Stimulated activated CD8-positive, alpha-beta memory T cell treated with anti-CD3 and anti-CD28 coated beads, Interleukin-12 subunit alpha, Interleukin-12 subunit beta, amount 100 ng/mL, for 4 hours (primary cell): ENCODE measurements around the gene KLK5.
"Not testable (repeated sequence)": the region's sequence is repeated elsewhere in the genome, so short reads cannot be mapped to it uniquely, and the experiment has no call there.

Source experiments
- DNase-seq: peaks from one replicate; pipeline ENCODE4 v3.0.0-alpha.2; 2020; ENCODE audit warnings: low read depth

The KLK5 gene

GRCh38 chr19:50921426-50922316 lies 31.2 kb downstream of the KLK5 start:
- DNase-seq: no peak

GRCh38 chr19:50916069-50916468 lies 36.8 kb downstream of the KLK5 start:
- no peak for DNase-seq

GRCh38 chr19:50912727-50913716 lies 39.8 kb downstream of the KLK5 start:
- DNase-seq: no peak

GRCh38 chr19:50912102-50912599 lies 40.7 kb downstream of the KLK5 start:
- no peak for DNase-seq

- no peak for DNase-seq
Measured at GRCh38 chr19:50911206-50912101, 41.4 kb downstream of the KLK5 start, which contains the start of gene KLK4. Gene KLK4 (minus strand): TSS chr19:50911395. CDS start chr19:50910738, 657 bp downstream.

GRCh38 chr19:50910722-50911121 lies 42.1 kb downstream of the KLK5 start:
- DNase-seq: no peak

GRCh38 chr19:50909240-50910070 lies 43.4 kb downstream of the KLK5 start:
- no peak for DNase-seq

GRCh38 chr19:50908336-50908735 lies 44.5 kb downstream of the KLK5 start:
- no peak for DNase-seq

GRCh38 chr19:50906217-50906616 lies 46.6 kb downstream of the KLK5 start:
- DNase-seq: no peak

GRCh38 chr19:50902640-50903039 lies 50.2 kb downstream of the KLK5 start:
- DNase-seq: no peak

GRCh38 chr19:50899569-50899968 lies 53.3 kb downstream of the KLK5 start:
- DNase-seq: no peak

- no peak for DNase-seq
Measured at GRCh38 chr19:50898018-50898417, 54.8 kb downstream of the KLK5 start.

- DNase-seq: no peak
Measured at GRCh38 chr19:50897612-50898011, 55.2 kb downstream of the KLK5 start.

GRCh38 chr19:50897191-50897607 lies 55.6 kb downstream of the KLK5 start:
- DNase-seq: no peak

- no peak for DNase-seq
Measured at GRCh38 chr19:50896591-50897190, 56.1 kb downstream of the KLK5 start.

GRCh38 chr19:50896089-50896590 lies 56.7 kb downstream of the KLK5 start:
- not testable (repeated sequence) for DNase-seq

GRCh38 chr19:50894478-50895356 lies 58.1 kb downstream of the KLK5 start:
- DNase-seq: no peak
